GM12865 (cell line): ENCODE measurements around the gene THSD7B.

Experiments used
- DNase-seq: peaks from one replicate; pipeline ENCODE4 v3.0.0; 2010; ENCODE audit warnings: low read depth
- H3K4me3 ChIP-seq: 2 replicates; pipeline ENCODE4 v1.5.1; 2011; ENCODE audit warnings: mild to moderate bottlenecking, low read depth, low read length, control low read depth
- CTCF ChIP-seq: IDR thresholded peaks from 2 replicates; pipeline ENCODE4 v1.5.1; 2011; ENCODE audit warnings: low read length, control low read depth, low read depth, inconsistent platforms; ENCODE audit not compliant: insufficient read depth; ENCODE audit errors: missing control alignments

The THSD7B gene

GRCh38 chr2:137672989-137673552, 907.7 kb downstream of the THSD7B start:
- TF ChIP-seq CTCF = no peak
- DNase-seq = no peak
- H3K4me3 ChIP-seq = no peak overlapping the region

GRCh38 chr2:137674991-137675390, 909.6 kb downstream of the THSD7B start:
- no peak overlapping the region for H3K4me3 ChIP-seq
- no peak for DNase-seq
- TF ChIP-seq CTCF = no peak

GRCh38 chr2:137675584-137676327, 910.4 kb downstream of the THSD7B start:
- no peak for DNase-seq
- H3K4me3 ChIP-seq = no peak overlapping the region
- TF ChIP-seq CTCF = no peak

GRCh38 chr2:137676346-137676745, 911.0 kb downstream of the THSD7B start:
- DNase-seq = no peak
- no peak overlapping the region for H3K4me3 ChIP-seq
- no peak for TF ChIP-seq CTCF

- TF ChIP-seq CTCF = no peak
- no peak for DNase-seq
Measured at GRCh38 chr2:137677466-137677865, 912.1 kb downstream of the THSD7B start.

GRCh38 chr2:137689549-137689948, 924.2 kb downstream of the THSD7B start:
- no peak for TF ChIP-seq CTCF
- H3K4me3 ChIP-seq = no peak overlapping the region
- no peak for DNase-seq

More at GRCh38 chr2:137677466-137677865, 912.1 kb downstream of the THSD7B start:
- H3K4me3 ChIP-seq = no peak overlapping the region

GRCh38 chr2:137693534-137693933, 928.2 kb downstream of the THSD7B start:
- TF ChIP-seq CTCF = no peak
- DNase-seq = peak; percentile 6
- H3K4me3 ChIP-seq = no peak overlapping the region
